Epithelial cell of esophagus (primary cell): ENCODE results near the gene PDE6C.

Source experiments
- DNase-seq: peaks from one replicate; pipeline ENCODE4 v3.0.0; 2010; ENCODE audit warnings: low read depth
- H3K4me3 ChIP-seq: 2 replicates; pipeline ENCODE4 v1.5.1; 2011; ENCODE audit warnings: mild to moderate bottlenecking, low read length, control low read depth
- TF ChIP-seq, protein P1 (sequence below): IDR thresholded peaks from 2 replicates; pipeline ENCODE4 v1.5.1; 2011; ENCODE audit warnings: low read depth, mild to moderate bottlenecking, low read length, control low read depth, inconsistent platforms; ENCODE audit not compliant: insufficient read depth; ENCODE audit errors: missing control alignments

The PDE6C gene

DNA sequence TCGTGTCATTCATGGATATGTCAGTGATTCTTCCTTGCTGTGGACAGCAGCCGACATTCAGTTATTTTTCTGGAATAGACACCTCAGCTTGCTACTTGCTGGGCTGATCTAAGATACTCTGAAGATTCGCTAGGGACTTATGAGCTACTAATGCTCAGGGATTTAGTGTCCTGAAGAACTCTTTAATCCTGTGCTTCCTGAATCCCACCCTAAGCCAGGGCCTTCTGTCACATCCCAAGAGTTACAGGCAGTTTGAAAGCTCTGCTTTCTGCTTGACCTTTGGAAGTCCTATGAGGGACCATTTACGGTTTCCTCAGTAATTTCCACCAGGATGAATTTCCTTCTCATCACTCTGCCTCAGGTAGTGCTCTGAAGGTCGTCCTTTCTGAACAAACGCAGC, at the start of gene PDE6C:
Gene PDE6C, plus strand, starts transcription at position 227 of the 400 bp plus-strand sequence. CDS start 189 bp downstream, outside the sequence.
- TF ChIP-seq, protein P1, sequence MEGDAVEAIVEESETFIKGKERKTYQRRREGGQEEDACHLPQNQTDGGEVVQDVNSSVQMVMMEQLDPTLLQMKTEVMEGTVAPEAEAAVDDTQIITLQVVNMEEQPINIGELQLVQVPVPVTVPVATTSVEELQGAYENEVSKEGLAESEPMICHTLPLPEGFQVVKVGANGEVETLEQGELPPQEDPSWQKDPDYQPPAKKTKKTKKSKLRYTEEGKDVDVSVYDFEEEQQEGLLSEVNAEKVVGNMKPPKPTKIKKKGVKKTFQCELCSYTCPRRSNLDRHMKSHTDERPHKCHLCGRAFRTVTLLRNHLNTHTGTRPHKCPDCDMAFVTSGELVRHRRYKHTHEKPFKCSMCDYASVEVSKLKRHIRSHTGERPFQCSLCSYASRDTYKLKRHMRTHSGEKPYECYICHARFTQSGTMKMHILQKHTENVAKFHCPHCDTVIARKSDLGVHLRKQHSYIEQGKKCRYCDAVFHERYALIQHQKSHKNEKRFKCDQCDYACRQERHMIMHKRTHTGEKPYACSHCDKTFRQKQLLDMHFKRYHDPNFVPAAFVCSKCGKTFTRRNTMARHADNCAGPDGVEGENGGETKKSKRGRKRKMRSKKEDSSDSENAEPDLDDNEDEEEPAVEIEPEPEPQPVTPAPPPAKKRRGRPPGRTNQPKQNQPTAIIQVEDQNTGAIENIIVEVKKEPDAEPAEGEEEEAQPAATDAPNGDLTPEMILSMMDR = no peak
- no peak within 1 kb of the TSS for H3K4me3 ChIP-seq
- no peak for DNase-seq

DNA sequence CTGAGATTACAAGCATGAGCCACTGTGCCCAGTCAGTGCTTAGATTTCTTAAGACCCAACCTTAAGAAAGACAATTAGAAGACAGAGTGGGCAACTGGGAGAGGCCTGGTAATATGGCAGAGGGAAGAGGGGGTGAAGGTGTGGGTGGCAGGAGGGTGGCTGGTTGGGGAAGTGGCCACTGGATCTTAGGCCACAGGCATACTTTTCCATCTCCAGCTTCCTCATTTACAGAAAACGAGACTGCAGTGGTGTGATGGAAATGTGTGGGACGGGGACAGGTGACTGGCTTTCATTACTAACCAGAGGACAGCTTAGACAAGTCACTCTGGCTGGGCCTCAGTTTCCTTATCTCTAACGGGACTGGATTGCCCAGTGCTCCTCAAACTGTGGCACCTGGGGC, 46.9 kb upstream of the PDE6C start:
- H3K4me3 ChIP-seq = no peak overlapping the region
- TF ChIP-seq, protein P1 = no peak
- DNase-seq = no peak

DNA sequence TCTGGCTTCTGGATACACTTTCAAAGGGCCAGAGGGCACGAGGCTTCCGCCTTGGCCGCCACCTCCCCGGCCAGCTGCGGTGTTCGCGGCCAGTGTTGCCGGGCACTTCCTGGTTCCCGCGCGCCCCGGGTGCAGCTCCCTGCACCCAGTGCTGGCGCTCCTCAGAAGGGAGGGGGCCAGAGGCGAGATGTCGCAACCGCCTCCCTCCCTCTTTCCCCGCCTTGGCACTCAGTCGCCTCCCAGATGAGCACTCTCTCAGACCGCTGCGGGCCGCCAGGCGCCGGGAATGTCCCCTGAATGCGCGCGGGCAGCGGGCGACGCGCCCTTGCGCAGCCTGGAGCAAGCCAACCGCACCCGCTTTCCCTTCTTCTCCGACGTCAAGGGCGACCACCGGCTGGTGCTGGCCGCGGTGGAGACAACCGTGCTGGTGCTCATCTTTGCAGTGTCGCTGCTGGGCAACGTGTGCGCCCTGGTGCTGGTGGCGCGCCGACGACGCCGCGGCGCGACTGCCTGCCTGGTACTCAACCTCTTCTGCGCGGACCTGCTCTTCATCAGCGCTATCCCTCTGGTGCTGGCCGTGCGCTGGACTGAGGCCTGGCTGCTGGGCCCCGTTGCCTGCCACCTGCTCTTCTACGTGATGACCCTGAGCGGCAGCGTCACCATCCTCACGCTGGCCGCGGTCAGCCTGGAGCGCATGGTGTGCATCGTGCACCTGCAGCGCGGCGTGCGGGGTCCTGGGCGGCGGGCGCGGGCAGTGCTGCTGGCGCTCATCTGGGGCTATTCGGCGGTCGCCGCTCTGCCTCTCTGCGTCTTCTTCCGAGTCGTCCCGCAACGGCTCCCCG, 45.7 kb upstream of the PDE6C start, which contains the start of gene FFAR4:
Gene FFAR4, plus strand, starts transcription at position 231 of the 842 bp plus-strand sequence. Its CDS starts 56 bp downstream, at position 287.
- DNase-seq = no peak
- TF ChIP-seq, protein P1 = no peak
- no peak within 1 kb of the TSS for H3K4me3 ChIP-seq

DNA sequence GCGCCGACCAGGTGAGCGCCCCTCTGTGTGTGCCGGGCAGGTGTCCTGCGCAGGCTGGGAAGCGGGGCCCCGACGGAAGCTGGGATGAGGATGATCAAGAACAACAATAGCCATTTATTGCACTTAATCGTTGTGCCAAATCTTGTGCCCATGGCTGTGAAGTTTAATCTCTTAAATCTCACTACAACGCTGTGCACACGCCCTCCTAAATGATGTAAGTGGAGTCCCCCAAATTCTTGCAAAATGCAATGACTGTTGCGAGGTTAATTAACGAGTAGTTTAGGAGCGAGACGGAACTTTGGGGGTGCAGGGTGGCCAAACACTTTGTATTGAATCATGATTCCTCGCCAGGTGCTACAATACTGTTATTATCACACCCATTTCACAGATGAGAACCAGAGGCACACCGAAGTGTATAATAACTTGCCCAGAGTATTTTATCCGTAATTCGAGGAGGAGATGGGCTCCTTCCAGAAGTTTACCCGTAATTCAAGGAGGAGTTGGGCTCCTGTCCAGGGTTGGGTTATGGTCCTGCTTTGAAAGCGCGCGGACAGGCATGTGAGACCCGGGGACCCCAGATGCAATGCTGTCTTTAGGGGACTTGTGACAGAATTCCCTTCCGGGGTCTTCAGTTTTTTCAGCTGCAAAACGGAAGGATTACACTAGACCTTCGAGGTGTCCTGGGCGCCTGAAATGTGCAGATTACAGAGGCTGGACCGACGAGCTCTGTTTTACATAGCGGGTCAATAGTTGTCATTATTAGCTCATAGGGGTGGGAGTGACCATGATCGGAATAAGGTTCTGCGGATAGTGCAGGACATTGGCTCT, 44.8 kb upstream of the PDE6C start:
- H3K4me3 ChIP-seq = no peak overlapping the region
- no peak for DNase-seq
- TF ChIP-seq, protein P1 = no peak

DNA sequence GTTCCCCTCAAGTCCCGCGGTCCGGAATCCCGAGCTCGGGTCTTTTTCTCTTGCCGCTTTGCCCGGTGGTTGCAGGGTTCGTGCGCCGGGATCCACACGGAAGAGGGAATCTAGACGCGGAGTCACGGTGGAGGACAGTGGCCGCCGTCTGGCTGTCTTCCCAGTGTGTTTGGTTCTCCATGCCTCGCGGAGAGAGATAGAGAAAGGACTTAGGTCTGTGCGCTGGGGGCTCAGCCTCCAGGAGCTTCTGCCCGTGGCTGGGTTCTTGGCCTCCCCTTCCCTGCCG, 44.3 kb upstream of the PDE6C start:
- DNase-seq = no peak
- H3K4me3 ChIP-seq = no peak overlapping the region
- TF ChIP-seq, protein P1 = no peak

DNA sequence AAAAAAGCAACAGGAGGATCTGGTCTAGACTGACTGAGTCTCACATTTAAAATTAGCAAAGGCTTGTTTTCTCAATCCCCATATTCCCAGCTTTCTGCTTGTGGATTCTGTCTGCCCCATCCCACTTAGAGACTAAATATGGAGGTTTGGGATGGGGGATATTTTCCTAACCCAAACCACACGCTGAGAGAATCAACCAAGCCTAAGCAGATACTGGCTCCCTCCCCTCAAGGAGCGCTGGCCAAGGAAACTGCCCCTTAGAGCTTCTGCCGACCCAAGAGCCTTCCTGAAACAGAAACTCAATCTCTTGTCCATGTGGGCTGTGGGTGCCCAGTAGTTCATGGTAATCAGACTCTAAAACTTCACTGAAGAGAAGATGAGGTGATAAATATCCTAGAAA, 42.0 kb upstream of the PDE6C start:
- DNase-seq = no peak
- TF ChIP-seq, protein P1 = no peak
- no peak overlapping the region for H3K4me3 ChIP-seq

DNA sequence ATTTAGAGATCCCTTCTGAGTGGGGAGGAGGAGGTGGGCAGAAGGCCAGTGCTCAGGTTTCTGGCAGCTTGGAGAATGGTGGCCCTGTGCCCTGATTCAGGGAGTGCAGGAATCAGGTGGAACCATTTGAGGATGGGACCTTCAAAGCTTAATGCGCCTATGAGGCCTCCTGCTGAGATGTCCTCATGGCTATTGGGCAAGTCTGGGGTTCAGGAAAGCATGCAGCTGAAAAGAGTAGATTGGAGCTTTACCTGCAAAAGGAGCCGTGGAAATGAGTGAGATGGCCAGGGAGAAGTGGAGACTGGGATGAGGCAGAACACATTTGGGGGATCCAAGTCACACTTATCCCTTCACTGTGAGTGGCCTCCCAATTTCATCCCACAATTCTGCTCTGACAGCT, 39.7 kb upstream of the PDE6C start:
- H3K4me3 ChIP-seq = no peak overlapping the region
- TF ChIP-seq, protein P1 = no peak
- no peak for DNase-seq
